Astrocyte of the cerebellum (primary cell): ENCODE data around the gene CNBP.
"Not testable (repeated sequence)": the region's sequence is repeated elsewhere in the genome, so short reads cannot be mapped to it uniquely, and the experiment has no call there.

ENCODE experiments used
- DNase-seq: peaks from one replicate; pipeline ENCODE4 v3.0.0-alpha.2; 2011; ENCODE audit warnings: low read depth
- H3K4me3 ChIP-seq: 2 replicates; pipeline ENCODE4 v1.5.1; 2011; ENCODE audit warnings: mild to moderate bottlenecking, low read depth, low read length, moderate library complexity
- CTCF ChIP-seq: IDR thresholded peaks from 2 replicates; pipeline ENCODE4 v1.5.1; 2012; ENCODE audit warnings: low read length, low read depth, moderate library complexity, mild to moderate bottlenecking; ENCODE audit errors: missing control alignments
- in situ Hi-C: cut with HindIII; loops from 2 replicates; pipeline ENCODE4 v1.10.0; 2017; ENCODE audit warnings: low sequenced_read_pairs

Gene CNBP

GRCh38 chr3:129183569-129184395 lies at the start of gene CNBP:
Gene CNBP, minus strand, starts transcription at chr3:129183896. Its CDS starts 12,139 bp downstream, at chr3:129171757.
- in situ Hi-C loops, result no loop called here
- TF ChIP-seq CTCF, result no peak
- H3K4me3 ChIP-seq, result peak within 1 kb of the TSS; percentile 98
- DNase-seq, result peak; percentile 78

- no peak overlapping the region for H3K4me3 ChIP-seq
- in situ Hi-C loops, result no loop called here
- no peak for DNase-seq
- no peak for TF ChIP-seq CTCF
Measured at GRCh38 chr3:129231331-129232119, 47.8 kb upstream of the CNBP start.

- in situ Hi-C loops, result no loop called here
- no peak for DNase-seq
- no peak overlapping the region for H3K4me3 ChIP-seq
- no peak for TF ChIP-seq CTCF
Measured at GRCh38 chr3:129230311-129231019, 46.8 kb upstream of the CNBP start.

- DNase-seq, result no peak
- TF ChIP-seq CTCF, result no peak
- no peak overlapping the region for H3K4me3 ChIP-seq
- in situ Hi-C loops, result no loop called here
Measured at GRCh38 chr3:129228891-129229585, 45.3 kb upstream of the CNBP start.

- TF ChIP-seq CTCF, result no peak
- in situ Hi-C loops, result no loop called here
- peak; percentile 79 for DNase-seq
- no peak overlapping the region for H3K4me3 ChIP-seq
Measured at GRCh38 chr3:129226374-129226773, 42.7 kb upstream of the CNBP start.

GRCh38 chr3:129224984-129225393 lies 41.3 kb upstream of the CNBP start:
- H3K4me3 ChIP-seq, result no peak overlapping the region
- TF ChIP-seq CTCF, result no peak
- in situ Hi-C loops, result no loop called here
- no peak for DNase-seq

GRCh38 chr3:129224387-129224786 lies 40.7 kb upstream of the CNBP start:
- in situ Hi-C loops, result not testable (repeated sequence)

More at GRCh38 chr3:129224387-129224786, 40.7 kb upstream of the CNBP start:
- DNase-seq, H3K4me3 ChIP-seq: not testable (repeated sequence)
